ENCODE results near the gene STAC3. TPM values are rescaled to one million over a fixed set of nuclear protein-coding genes. Genes with fewer than 3 reads are reported as not detected.

The STAC3 gene
- polyA plus RNA-seq, 6 donors from 2014 or later = 0.32 to 0.43 (median 0.38) TPM; not detected in 2

GRCh38 chr12:57229634-57230380 lies 21.2 kb downstream of the STAC3 start, which contains the start of gene SHMT2:
Gene SHMT2, plus strand, starts transcription at chr12:57229711. Its CDS starts 68 bp downstream, at chr12:57229779.
- Mint-ChIP-seq H3K27ac (peak within 1 kb of the TSS; percentile 93 to 97 (median 96)), H3K4me1 (peaks cover 64 to 88% (median 87%) of the 10 kb centered on the region in 3 donors), H3K4me3 (peak within 1 kb of the TSS; percentile 96 to 99 (median 98)), H3K36me3 (peaks cover 6 to 30% of the 10 kb centered on the region in 2 donors), H3K27me3 (peaks cover 9 to 16% (median 10%) of the 10 kb centered on the region in 3 donors), H3K9me3 (peaks cover 0 to 5% (median 0%) of the 10 kb centered on the region in 7 donors)
- ATAC-seq (ENCODE audit: low read depth in 2 of 2) (peak; percentile 19 to 39), DNase-seq (peak; percentile 90)

- peaks cover 10 to 21% (median 15%) of the 10 kb centered on the region in 3 donors for H3K27me3 Mint-ChIP-seq
- H3K27ac Mint-ChIP-seq = peak overlapping the region; percentile 93 to 97 (median 96)
- peak overlapping the region; percentile 96 to 99 (median 98) for H3K4me3 Mint-ChIP-seq
- no peak for ATAC-seq (ENCODE audit: low read depth in 2 of 2)
- peaks cover 0 to 5% (median 0%) of the 10 kb centered on the region in 7 donors for H3K9me3 Mint-ChIP-seq
- H3K36me3 Mint-ChIP-seq = peaks cover 1 to 23% of the 10 kb centered on the region in 2 donors
- peaks cover 58 to 88% (median 80%) of the 10 kb centered on the region in 3 donors for H3K4me1 Mint-ChIP-seq
- no peak for DNase-seq
Observed at GRCh38 chr12:57229046-57229633, 21.8 kb downstream of the STAC3 start.

GRCh38 chr12:57227315-57228115 lies 23.5 kb downstream of the STAC3 start:
- ATAC-seq (ENCODE audit: low read depth in 2 of 2) = no peak
- H3K4me3 Mint-ChIP-seq = peak overlapping the region in 7 of 8 donors; percentile 31 to 85 (median 78)
- peak overlapping the region in 4 of 6 donors; percentile 17 to 90 (median 50) for H3K27ac Mint-ChIP-seq
- DNase-seq = no peak
- H3K27me3 Mint-ChIP-seq = peaks cover 19 to 37% (median 32%) of the 10 kb centered on the region in 3 donors
- H3K4me1 Mint-ChIP-seq = peaks cover 57 to 89% (median 80%) of the 10 kb centered on the region in 3 donors
- peaks cover 0 to 5% (median 0%) of the 10 kb centered on the region in 7 donors for H3K9me3 Mint-ChIP-seq
- H3K36me3 Mint-ChIP-seq = peaks cover 0 to 7% of the 10 kb centered on the region in 2 donors

DNA sequence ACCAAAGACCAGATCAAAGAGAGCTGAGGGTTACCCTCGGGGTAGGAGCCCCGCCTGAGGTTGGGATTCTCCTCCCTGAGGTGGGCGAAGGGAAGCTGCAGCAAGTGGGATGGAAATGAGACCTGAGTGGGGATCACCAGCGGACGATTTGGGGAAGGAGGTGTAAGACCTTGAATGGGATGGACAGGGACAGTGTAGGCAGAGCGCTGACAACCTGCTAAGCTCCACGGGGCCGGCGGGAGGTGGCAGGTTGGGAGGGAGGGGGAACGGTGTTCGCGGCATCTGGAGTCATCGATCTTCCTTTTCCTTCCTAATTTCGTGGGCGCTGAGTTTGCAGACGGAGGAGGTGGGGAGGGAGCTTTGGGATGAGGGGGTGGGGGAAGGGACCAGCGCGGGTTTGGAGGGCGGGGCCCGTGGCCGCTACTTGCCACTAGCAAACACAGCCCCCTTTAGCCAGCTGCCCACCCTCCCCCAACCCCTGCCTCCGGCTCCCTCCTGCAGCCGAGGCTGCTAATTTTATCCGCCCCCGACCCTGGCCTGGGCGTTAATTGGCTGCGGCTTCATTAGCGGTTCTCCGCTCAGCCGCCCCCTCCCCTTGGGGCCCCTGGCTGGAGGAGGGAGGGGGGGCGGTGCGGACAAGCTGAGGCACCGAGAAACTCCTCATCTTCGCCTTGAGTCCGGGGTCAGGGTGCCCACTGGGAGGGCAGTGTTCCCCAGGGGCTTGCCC lies 24.2 kb downstream of the STAC3 start:
- Mint-ChIP-seq H3K27me3 (peaks cover 25 to 45% (median 39%) of the 10 kb centered on the region in 3 donors), H3K27ac (peak overlapping the region in 4 of 6 donors; percentile 16 to 90 (median 78)), H3K36me3 (peaks cover 0 to 11% of the 10 kb centered on the region in 2 donors), H3K4me1 (peaks cover 62 to 91% (median 81%) of the 10 kb centered on the region in 3 donors), H3K9me3 (peaks cover 0 to 5% (median 0%) of the 10 kb centered on the region in 7 donors), H3K4me3 (peak overlapping the region; percentile 66 to 88 (median 76))
- DNase-seq = no peak
- no peak for ATAC-seq (ENCODE audit: low read depth in 2 of 2)

DNA sequence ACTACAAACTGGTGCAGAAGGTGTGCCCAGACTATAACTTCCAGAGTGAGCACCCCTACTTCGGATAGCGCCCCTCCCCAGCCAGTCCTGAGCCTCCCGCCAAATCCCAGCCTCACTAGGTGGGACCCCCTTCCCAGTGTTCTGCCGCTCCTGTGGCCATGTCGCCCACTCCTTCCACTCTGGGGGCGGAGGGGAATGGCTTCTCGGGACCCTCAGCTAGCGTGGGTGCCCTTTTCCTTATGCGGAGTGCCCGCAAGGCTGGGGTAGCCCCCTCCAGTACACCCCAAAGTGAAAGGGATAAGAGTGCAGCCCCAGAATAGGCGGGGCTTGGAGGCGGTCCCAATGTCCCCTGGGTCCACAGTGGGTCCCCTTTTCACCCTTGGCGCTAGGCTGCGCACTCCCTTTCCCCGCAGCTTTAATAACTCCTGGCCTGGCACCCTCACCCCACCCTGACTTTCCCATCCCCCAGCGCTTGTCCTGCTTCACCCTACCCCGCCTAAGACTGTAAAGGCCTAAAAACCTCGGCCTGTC lies 25.2 kb downstream of the STAC3 start:
- no peak for DNase-seq
- Mint-ChIP-seq H3K9me3 (peaks cover 0 to 5% (median 0%) of the 10 kb centered on the region in 7 donors), H3K27ac (peak overlapping the region in 5 of 6 donors; percentile 23 to 95 (median 90)), H3K4me1 (peaks cover 68 to 91% (median 81%) of the 10 kb centered on the region in 3 donors), H3K27me3 (peaks cover 32 to 55% (median 49%) of the 10 kb centered on the region in 3 donors), H3K4me3 (peak overlapping the region in 7 of 8 donors; percentile 24 to 88 (median 72)), H3K36me3 (peaks cover 0 to 21% of the 10 kb centered on the region in 2 donors)
- no peak for ATAC-seq (ENCODE audit: low read depth in 2 of 2)

DNA sequence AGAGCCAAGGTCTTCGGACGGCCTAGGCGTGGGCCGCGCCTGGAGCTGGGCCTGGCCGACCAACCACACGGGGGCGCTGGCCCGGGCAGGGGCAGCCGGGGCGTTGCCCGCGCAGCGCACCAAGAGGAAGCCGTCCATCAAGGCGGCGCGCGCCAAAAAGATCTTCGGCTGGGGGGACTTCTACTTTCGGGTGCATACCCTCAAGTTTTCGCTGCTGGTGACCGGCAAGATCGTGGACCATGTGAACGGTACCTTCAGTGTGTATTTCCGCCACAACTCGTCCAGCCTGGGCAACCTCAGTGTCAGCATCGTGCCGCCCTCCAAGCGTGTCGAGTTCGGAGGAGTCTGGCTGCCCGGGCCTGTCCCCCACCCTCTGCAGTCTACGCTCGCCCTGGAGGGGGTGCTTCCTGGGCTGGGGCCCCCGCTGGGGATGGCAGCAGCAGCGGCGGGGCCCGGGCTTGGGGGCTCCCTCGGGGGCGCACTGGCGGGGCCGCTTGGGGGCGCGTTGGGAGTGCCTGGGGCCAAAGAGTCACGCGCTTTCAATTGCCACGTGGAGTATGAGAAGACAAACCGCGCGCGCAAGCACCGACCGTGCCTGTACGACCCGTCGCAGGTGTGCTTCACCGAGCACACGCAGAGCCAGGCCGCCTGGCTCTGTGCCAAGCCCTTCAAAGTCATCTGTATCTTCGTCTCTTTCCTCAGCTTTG lies 25.9 kb downstream of the STAC3 start:
- Mint-ChIP-seq H3K36me3 (peaks cover 0 to 19% of the 10 kb centered on the region in 2 donors), H3K9me3 (peaks cover 0 to 5% (median 0%) of the 10 kb centered on the region in 7 donors), H3K27ac (peak overlapping the region in 5 of 6 donors; percentile 23 to 95 (median 90)), H3K4me1 (peaks cover 66 to 89% (median 78%) of the 10 kb centered on the region in 3 donors), H3K27me3 (peaks cover 35 to 61% (median 54%) of the 10 kb centered on the region in 3 donors), H3K4me3 (peak overlapping the region in 7 of 8 donors; percentile 44 to 88 (median 72))
- DNase-seq (peak; percentile 73), ATAC-seq (ENCODE audit: low read depth in 2 of 2) (peak; percentile 64 to 74)

GRCh38 chr12:57224278-57224972 lies 26.6 kb downstream of the STAC3 start:
- Mint-ChIP-seq H3K9me3 (peaks cover 0 to 5% (median 0%) of the 10 kb centered on the region in 7 donors), H3K27me3 (peaks cover 41 to 68% (median 61%) of the 10 kb centered on the region in 3 donors), H3K4me3 (peak overlapping the region; percentile 19 to 77 (median 54)), H3K27ac (peak overlapping the region in 4 of 6 donors; percentile 23 to 72 (median 30)), H3K4me1 (peaks cover 64 to 87% (median 75%) of the 10 kb centered on the region in 3 donors), H3K36me3 (peaks cover 0 to 17% of the 10 kb centered on the region in 2 donors)
- ATAC-seq (ENCODE audit: low read depth in 2 of 2) (no peak), DNase-seq (no peak)

DNA sequence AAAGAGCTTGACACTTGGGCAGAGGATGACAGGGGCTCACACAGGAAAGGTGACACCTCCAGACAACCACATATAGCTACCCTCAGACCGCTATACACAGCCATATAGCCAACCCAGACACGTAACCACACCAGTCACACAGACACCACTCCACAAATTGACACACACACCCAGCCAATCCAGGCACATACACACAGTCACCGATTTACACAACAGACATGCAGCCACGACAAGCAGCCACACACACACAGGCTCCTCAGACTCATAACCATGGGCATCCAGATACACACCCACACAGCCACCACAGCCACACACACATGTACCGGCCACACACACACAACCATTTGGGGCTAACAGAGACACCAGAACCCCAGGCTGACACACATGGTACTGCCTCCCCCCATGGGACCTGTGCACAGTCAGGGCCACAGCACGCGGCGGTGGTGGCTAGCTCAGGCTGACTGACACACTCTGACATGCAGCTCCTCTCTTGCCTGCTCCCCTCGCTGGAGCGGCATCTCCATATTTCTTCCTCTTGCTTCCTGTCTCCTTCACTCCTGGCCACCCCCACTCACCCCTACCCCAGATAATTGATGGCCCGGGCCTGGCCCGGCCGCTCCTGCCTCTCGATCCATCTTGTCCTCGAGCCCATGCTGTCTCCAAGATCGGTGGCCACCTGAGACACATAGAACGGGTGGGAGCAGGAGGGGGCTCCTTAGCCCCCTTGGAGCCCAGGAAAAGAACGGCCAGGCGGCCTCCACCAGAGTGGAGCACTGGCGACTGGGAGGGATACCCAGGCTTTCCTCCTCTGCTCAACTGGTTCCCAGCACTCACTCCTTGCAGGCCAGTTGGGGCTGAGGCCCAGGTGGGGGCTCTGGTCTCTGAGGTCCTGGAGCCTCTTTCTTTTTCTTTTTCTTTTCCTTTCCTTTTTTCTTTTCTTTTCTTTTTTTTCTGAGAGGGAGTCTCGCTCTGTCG lies 27.5 kb downstream of the STAC3 start:
- H3K27ac Mint-ChIP-seq = peak overlapping the region in 4 of 6 donors; percentile 29 to 79 (median 66)

GRCh38 chr12:57222286-57223190 lies 28.4 kb downstream of the STAC3 start:
- H3K4me1 Mint-ChIP-seq = peaks cover 72 to 94% (median 78%) of the 10 kb centered on the region in 3 donors

More for the DNA sequence above, 27.5 kb downstream of the STAC3 start:
- Mint-ChIP-seq H3K4me3 (peak overlapping the region in 5 of 8 donors; percentile 4 to 80 (median 61)), H3K27me3 (peaks cover 46 to 78% (median 70%) of the 10 kb centered on the region in 3 donors), H3K9me3 (peaks cover 0 to 5% (median 0%) of the 10 kb centered on the region in 7 donors), H3K4me1 (peaks cover 66 to 89% (median 75%) of the 10 kb centered on the region in 3 donors), H3K36me3 (peaks cover 0 to 17% of the 10 kb centered on the region in 2 donors)
- ATAC-seq (ENCODE audit: low read depth in 2 of 2) (no peak), DNase-seq (no peak)

More at GRCh38 chr12:57222286-57223190, 28.4 kb downstream of the STAC3 start:
- H3K36me3 Mint-ChIP-seq = peaks cover 0 to 17% of the 10 kb centered on the region in 2 donors
- peaks cover 0 to 5% (median 0%) of the 10 kb centered on the region in 7 donors for H3K9me3 Mint-ChIP-seq
- no peak for DNase-seq
- H3K27me3 Mint-ChIP-seq = peaks cover 45 to 85% (median 80%) of the 10 kb centered on the region in 3 donors
- no peak for ATAC-seq (ENCODE audit: low read depth in 2 of 2)
- peak overlapping the region in 2 of 6 donors; percentile 20 to 25 for H3K27ac Mint-ChIP-seq
- H3K4me3 Mint-ChIP-seq = peak overlapping the region in 3 of 8 donors; percentile 28 to 76 (median 40)
